Liver (tissue), 9 donors: ENCODE results near the gene ASB15. TPM values are rescaled to one million over a fixed set of nuclear protein-coding genes. Genes with fewer than 3 reads are reported as not detected.

Experiments
- DNase-seq: peaks from one replicate; pipeline ENCODE4 v3.0.0-alpha.2; 2017; ENCODE audit warnings: low spot score
- H3K27ac ChIP-seq, 2 donors: one replicate each; pipeline ENCODE4 v1.7.0; 2013; ENCODE audit warnings: inconsistent platforms in 2 of 2, low read length in 2 of 2, control low read depth in 1 of 2, low read depth in 1 of 2, mild to moderate bottlenecking in 1 of 2
- H3K27me3 ChIP-seq, 4 donors: one replicate each; pipeline versions ENCODE4 v1.6.1 to v1.7.0; 2013; ENCODE audit warnings: low read length in 3 of 4, inconsistent platforms in 1 of 4, mild to moderate bottlenecking in 1 of 4, moderate library complexity in 1 of 4; ENCODE audit not compliant: control insufficient read depth in 4 of 4, insufficient read depth in 4 of 4
- H3K36me3 ChIP-seq, 4 donors: one replicate each; pipeline versions ENCODE4 v1.6.1 to v1.7.0; 2013; ENCODE audit warnings: low read length in 3 of 4, mild to moderate bottlenecking in 3 of 4, low read depth in 1 of 4, moderate library complexity in 1 of 4; ENCODE audit not compliant: control insufficient read depth in 4 of 4, insufficient read depth in 3 of 4
- H3K4me1 ChIP-seq, 4 donors: one replicate each; pipeline versions ENCODE4 v1.6.1 to v1.7.0; 2013; ENCODE audit warnings: low read length in 3 of 4, mild to moderate bottlenecking in 3 of 4, moderate library complexity in 1 of 4; ENCODE audit not compliant: control insufficient read depth in 4 of 4, insufficient read depth in 4 of 4
- H3K4me3 ChIP-seq, 3 donors: one replicate each; pipeline versions ENCODE4 v1.6.1 to v1.7.0; 2013; ENCODE audit warnings: low read length in 3 of 3, control low read depth in 1 of 3, low read depth in 1 of 3, mild to moderate bottlenecking in 1 of 3
- H3K9ac ChIP-seq, 2 donors: one replicate each; pipeline ENCODE4 v1.7.0; 2013; ENCODE audit warnings: low read length in 2 of 2, mild to moderate bottlenecking in 2 of 2, moderate library complexity in 2 of 2, control low read depth in 1 of 2, low read depth in 1 of 2
- H3K9me3 ChIP-seq, 4 donors: one replicate each; pipeline versions ENCODE4 v1.6.1 to v1.7.0; 2013; ENCODE audit warnings: low read length in 3 of 4; ENCODE audit not compliant: control insufficient read depth in 4 of 4
- CTCF ChIP-seq: fragments of 150-350 bp; IDR thresholded peaks from 2 replicates; pipeline ENCODE4 v1.5.1; 2017; ENCODE audit warnings: improper control_type of control experiment, low read depth, low read length; ENCODE audit not compliant: missing input control
- FOXA1 ChIP-seq: IDR thresholded peaks from 2 replicates; pipeline ENCODE4 v1.6.1; 2016; ENCODE audit warnings: antibody characterized with exemption
- GABPA ChIP-seq, 2 donors: IDR thresholded peaks in 1 of 2; conservative IDR thresholded peaks in 1 of 2; 2 replicates each; pipeline ENCODE4 v1.6.1; 2016; ENCODE audit warnings: antibody characterized with exemption in 2 of 2, mild to moderate bottlenecking in 1 of 2, moderate library complexity in 1 of 2
- JUND ChIP-seq, 2 donors: IDR thresholded peaks; 2 replicates each; pipeline ENCODE4 v1.6.1; 2016; ENCODE audit warnings: antibody characterized with exemption in 2 of 2
- YY1 ChIP-seq: IDR thresholded peaks from 2 replicates; pipeline ENCODE4 v1.6.1; 2016; ENCODE audit warnings: antibody characterized with exemption, mild to moderate bottlenecking
- ZBTB33 ChIP-seq: IDR thresholded peaks from 2 replicates; pipeline ENCODE4 v1.6.1; 2016; ENCODE audit warnings: antibody characterized with exemption
- WGBS: extraction: QIAGEN DNeasy Blood & Tissue Kit; methylation state at CpG from one replicate; pipeline ENCODE4 v1.1.7; 2013; 5-methylcytosine and 5-hydroxymethylcytosine counted together
- polyA plus RNA-seq, 2 donors: library from polyadenylated mRNA; stranded (reverse) in 1 of 2; unstranded in 1 of 2; fragments of 200-250 nt in 1 of 2; fragments of >200 nt in 1 of 2; fragmentation: Nextera tagmentation in 1 of 2; extraction: Ambion mirVana in 1 of 2; gene quantifications; one replicate each; pipeline versions ENCODE4 v1.2.1 to v1.2.3, GENCODE V29; 2013 to 2015
- total RNA-seq, 2 donors: library from RNA; depleted of rRNA; stranded (reverse); fragments of >200 nt; gene quantifications; one replicate each; pipeline ENCODE4 v1.2.3, GENCODE V29; 2014
- donor health status: healthy.
- donor health status: healthy.
- donor health status: healthy.
- donor health status: healthy.
- donor health status: healthy.

Gene ASB15
- total and polyA plus RNA-seq, 4 donors: not detected

DNA sequence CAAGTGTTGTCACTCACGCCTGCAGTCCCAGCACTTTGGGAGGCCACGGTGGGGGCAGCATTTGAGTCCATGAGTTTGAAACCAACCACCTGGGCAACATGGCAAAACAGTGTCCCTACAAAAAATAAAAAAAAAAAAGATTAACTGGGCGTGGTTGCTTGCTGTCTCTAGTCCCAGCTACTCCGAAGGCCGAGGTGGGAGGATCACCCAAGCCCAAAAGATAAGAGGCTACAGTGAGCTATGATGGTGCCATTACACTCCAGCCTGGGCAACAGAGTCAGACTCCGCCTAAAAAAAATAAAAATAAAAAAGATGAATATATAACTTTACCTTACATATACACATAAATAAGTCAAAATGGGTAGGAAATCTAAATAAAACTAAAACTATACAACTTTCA, 51.5 kb downstream of the ASB15 start:
- 95% methylated on average over 6 of the region's 6 CpGs for WGBS
- H3K27me3 ChIP-seq: no peaks in the 10 kb centered on the region
- no peak for TF ChIP-seq ZBTB33
- no peak for TF ChIP-seq FOXA1

DNA sequence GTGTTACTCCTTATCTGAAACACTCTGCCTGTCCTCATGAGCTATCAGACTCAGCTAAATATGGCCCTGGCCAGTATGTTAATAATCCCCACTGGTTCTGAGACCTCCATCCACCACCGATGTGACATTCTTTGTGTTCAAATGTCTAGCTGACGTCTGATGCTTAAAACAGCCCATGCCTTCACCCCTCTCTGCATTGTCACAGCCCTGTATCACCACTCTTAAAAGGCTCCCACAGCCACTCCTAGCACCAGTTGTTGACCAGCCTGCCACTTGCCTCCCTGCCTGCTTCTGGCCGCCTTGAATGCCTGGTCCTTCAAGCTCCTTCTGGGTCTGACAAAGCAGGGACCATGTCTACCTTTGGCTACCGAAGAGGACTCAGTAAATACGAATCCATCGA, 54.0 kb downstream of the ASB15 start, which contains the start of gene LMOD2:
LMOD2 (plus strand) TSS at position 253 of the 400 bp plus-strand sequence; CDS start at position 351, 98 bp downstream.
- no peak for TF ChIP-seq FOXA1
- no peak for TF ChIP-seq ZBTB33
- no peak within 1 kb of the TSS for H3K4me3 ChIP-seq
- H3K9me3 ChIP-seq: no peaks in the 10 kb centered on the region
- no peak for DNase-seq
- WGBS: 80% methylated on average over 6 of the region's 6 CpGs
- H3K4me1 ChIP-seq: peaks cover 0 to 7% (median 5%) of the 10 kb centered on the region in 4 donors
- no peak within 1 kb of the TSS for H3K27ac ChIP-seq
- H3K36me3 ChIP-seq: no peaks in the 10 kb centered on the region
- H3K9ac ChIP-seq: no peak within 1 kb of the TSS
- no peaks in the 10 kb centered on the region for H3K27me3 ChIP-seq

More for the DNA sequence above, 51.5 kb downstream of the ASB15 start:
- DNase-seq: no peak
- H3K4me3 ChIP-seq: no peak overlapping the region
- H3K27ac ChIP-seq: no peak overlapping the region
- H3K9ac ChIP-seq: no peak overlapping the region
- H3K4me1 ChIP-seq: no peaks in the 10 kb centered on the region
- H3K36me3 ChIP-seq: no peaks in the 10 kb centered on the region
- no peaks in the 10 kb centered on the region for H3K9me3 ChIP-seq

- H3K4me1 ChIP-seq: peaks cover 2 to 13% (median 11%) of the 10 kb centered on the region in 4 donors
- no peaks in the 10 kb centered on the region for H3K9me3 ChIP-seq
- 89% methylated on average over 6 of the region's 6 CpGs for WGBS
- no peak overlapping the region for H3K27ac ChIP-seq
- H3K9ac ChIP-seq: no peak overlapping the region
- H3K36me3 ChIP-seq: no peaks in the 10 kb centered on the region
- H3K27me3 ChIP-seq: no peaks in the 10 kb centered on the region
- H3K4me3 ChIP-seq: no peak overlapping the region
- DNase-seq: no peak
- TF ChIP-seq FOXA1 (no peak), CTCF (no peak), YY1 (no peak), GABPA (IDR thresholded peaks at IDR 0.05 in 1 of 2, conservative IDR thresholded peaks at IDR 0.05 in 1 of 2) (no peak), JUND (IDR thresholded peaks at IDR 0.05) (no peak)
These were observed 55.1 kb downstream of the ASB15 start for GRCh38 chr7:123656544-123657303.
